ENCODE data around the gene ACSL5. TPM values are rescaled to one million over a fixed set of nuclear protein-coding genes. Genes with fewer than 3 reads are reported as not detected.

ACSL5 gene
- total and polyA plus RNA-seq, 2 experiments from 2014 or later, result not detected

- Mint-ChIP-seq H3K4me1 (peaks cover 2% of the 10 kb centered on the region; the same call in 1 of the 3 replicates), H3K27me3 (ENCODE audit: insufficient read depth, low read depth, poor library complexity) (no peaks in the 10 kb centered on the region), H3K36me3 (ENCODE audit: low read depth) (no peaks in the 10 kb centered on the region), H3K27ac (no peak overlapping the region), H3K4me3 (no peak overlapping the region), H3K9me3 (peaks cover 3% of the 10 kb centered on the region; the same call in 1 of the 3 replicates)
- DNase-seq (ENCODE audit: low spot score), result no peak
- no peak overlapping the region for H3K4me2 ChIP-seq
- no peak for ATAC-seq
- no peaks in the 10 kb centered on the region for H3K79me2 ChIP-seq (replicated peaks; ENCODE audit: insufficient read depth)
- no peaks in the 10 kb centered on the region for H3F3A ChIP-seq (replicated peaks; ENCODE audit: low read depth)
- no peaks in the 10 kb centered on the region for H3K9me2 ChIP-seq (ENCODE audit: insufficient read depth)
- H3K36me3 ChIP-seq (ENCODE audit: insufficient read depth), result no peaks in the 10 kb centered on the region
- no peaks in the 10 kb centered on the region for H3K27me3 ChIP-seq (ENCODE audit: insufficient read depth)
- H3K4me3 ChIP-seq, result no peak overlapping the region
- H3K27ac ChIP-seq (ENCODE audit: low read depth), result no peak overlapping the region
- H2AFZ ChIP-seq, result no peak overlapping the region
- H3K4me1 ChIP-seq (ENCODE audit: insufficient read depth), result no peaks in the 10 kb centered on the region
- TF ChIP-seq ZNF462 (CRISPR knock-in tag; IDR thresholded peaks at IDR 0.05), result no peak
- no peaks in the 10 kb centered on the region for H4K20me1 ChIP-seq (replicated peaks; ENCODE audit: insufficient read depth)
Observed at GRCh38 chr10:112353046-112353445, 20.9 kb upstream of the ACSL5 start.

- H3K27ac Mint-ChIP-seq, result no peak overlapping the region
- no peaks in the 10 kb centered on the region for H3K27me3 ChIP-seq (ENCODE audit: insufficient read depth)
- no peak overlapping the region for H3K27ac ChIP-seq (ENCODE audit: low read depth)
- no peaks in the 10 kb centered on the region for H3K9me2 ChIP-seq (ENCODE audit: insufficient read depth)
- H3K9me3 Mint-ChIP-seq, result no peaks in the 10 kb centered on the region
- no peak overlapping the region for H3K4me3 ChIP-seq
- H3F3A ChIP-seq (replicated peaks; ENCODE audit: low read depth), result no peaks in the 10 kb centered on the region
- no peak overlapping the region for H3K4me2 ChIP-seq
- H3K4me1 Mint-ChIP-seq, result peaks cover 2% of the 10 kb centered on the region; the same call in 1 of the 3 replicates
- H3K4me3 Mint-ChIP-seq, result no peak overlapping the region
- H3K36me3 Mint-ChIP-seq (ENCODE audit: low read depth), result no peaks in the 10 kb centered on the region
- no peak for ATAC-seq
- no peaks in the 10 kb centered on the region for H3K36me3 ChIP-seq (ENCODE audit: insufficient read depth)
- no peaks in the 10 kb centered on the region for H3K27me3 Mint-ChIP-seq (ENCODE audit: insufficient read depth, low read depth, poor library complexity)
- DNase-seq (ENCODE audit: low spot score), result no peak
- H3K4me1 ChIP-seq (ENCODE audit: insufficient read depth), result no peaks in the 10 kb centered on the region
- H4K20me1 ChIP-seq (replicated peaks; ENCODE audit: insufficient read depth), result no peaks in the 10 kb centered on the region
- H3K79me2 ChIP-seq (replicated peaks; ENCODE audit: insufficient read depth), result no peaks in the 10 kb centered on the region
- no peak overlapping the region for H2AFZ ChIP-seq
- TF ChIP-seq JUNB (IDR thresholded peaks at IDR 0.05; ENCODE audit: unreplicated experiment) (no peak), NANOG (IDR thresholded peaks at IDR 0.05; ENCODE audit: borderline replicate concordance) (no peak), EZH2phosphoT487 (IDR thresholded peaks at IDR 0.05; ENCODE audit: unreplicated experiment) (no peak), REST (IDR thresholded peaks at IDR 0.05; ENCODE audit: unreplicated experiment) (no peak), EZH2 (IDR thresholded peaks at IDR 0.05; ENCODE audit: low read depth, unreplicated experiment) (no peak), ETS1 (IDR thresholded peaks at IDR 0.05) (no peak), ZNF114 (CRISPR knock-in tag; IDR thresholded peaks at IDR 0.05) (no peak), STAT1 (IDR thresholded peaks at IDR 0.05; ENCODE audit: unreplicated experiment) (no peak), CTCF (conservative IDR thresholded peaks at IDR 0.05; ENCODE audit: low read depth in 2 of 2) (no peak)
Observed at GRCh38 chr10:112356686-112357085, 17.2 kb upstream of the ACSL5 start.

All from GM23338 (cell line).